ENCODE measurements around the gene EXTL2.

- TF ChIP-seq TAF1 (conservative IDR thresholded peaks at IDR 0.05) = no peak
- no peak for TF ChIP-seq SP1 (IDR thresholded peaks at IDR 0.05)
- TF ChIP-seq CTCF (IDR thresholded peaks at IDR 0.05; ENCODE audit: low read depth, low read length, missing input control) = no peak
- no peak for TF ChIP-seq MAX (IDR thresholded peaks at IDR 0.05)
- no peak for TF ChIP-seq EGR1 (IDR thresholded peaks at IDR 0.05; ENCODE audit: low read depth in 2 of 2)
- TF ChIP-seq REST (IDR thresholded peaks at IDR 0.05) = no peak
Measured at GRCh38 chr1:100896481-100896982, 1.9 kb upstream of the EXTL2 start.

Data from liver (tissue), 3 donors.